Amniotic epithelial cell (primary cell): ENCODE data around the gene KCNJ10.
A peak's percentile ranks its signal among the peaks of the same experiment; 100 is the strongest.

ENCODE experiments used
- DNase-seq: peaks from one replicate; pipeline ENCODE4 v3.0.0-alpha.2; 2010; ENCODE audit warnings: low read depth

KCNJ10 gene

DNA sequence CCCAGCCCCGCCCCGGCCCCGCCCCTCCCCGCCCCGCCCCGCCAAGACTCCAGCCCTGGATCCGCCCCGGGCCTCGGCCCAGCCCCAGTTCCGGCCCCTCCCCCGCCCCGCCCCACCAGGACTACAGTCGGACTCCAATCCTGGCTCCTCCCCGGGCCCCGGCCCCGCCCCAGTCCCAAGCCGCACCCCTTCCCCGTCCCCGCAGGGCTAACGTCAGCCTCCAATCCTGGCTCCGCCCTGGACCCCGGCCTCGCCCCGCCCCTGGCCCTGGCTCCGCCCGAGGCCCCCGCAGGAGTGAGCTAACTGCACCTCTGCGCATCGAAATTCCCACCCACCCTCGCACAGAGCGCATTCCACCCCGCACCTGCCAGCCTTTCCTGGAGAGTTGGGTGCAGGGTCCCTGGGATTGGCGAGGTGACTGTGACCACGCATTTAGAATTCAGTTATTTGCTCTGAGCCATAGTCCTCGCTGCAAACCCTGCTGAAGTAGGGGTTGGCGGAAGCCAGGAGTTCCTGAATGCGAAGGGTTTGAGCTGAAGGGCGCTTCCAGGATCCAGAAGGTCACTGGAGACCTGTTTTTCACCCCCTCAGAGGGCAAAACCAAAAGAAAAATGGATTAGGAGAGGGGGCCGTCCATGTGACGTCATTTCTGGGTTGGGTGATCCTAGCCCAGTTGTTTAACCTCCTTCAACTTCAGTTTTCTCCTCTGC is 29.0 kb upstream of the KCNJ10 start:
- peak; percentile 83 for DNase-seq

DNA sequence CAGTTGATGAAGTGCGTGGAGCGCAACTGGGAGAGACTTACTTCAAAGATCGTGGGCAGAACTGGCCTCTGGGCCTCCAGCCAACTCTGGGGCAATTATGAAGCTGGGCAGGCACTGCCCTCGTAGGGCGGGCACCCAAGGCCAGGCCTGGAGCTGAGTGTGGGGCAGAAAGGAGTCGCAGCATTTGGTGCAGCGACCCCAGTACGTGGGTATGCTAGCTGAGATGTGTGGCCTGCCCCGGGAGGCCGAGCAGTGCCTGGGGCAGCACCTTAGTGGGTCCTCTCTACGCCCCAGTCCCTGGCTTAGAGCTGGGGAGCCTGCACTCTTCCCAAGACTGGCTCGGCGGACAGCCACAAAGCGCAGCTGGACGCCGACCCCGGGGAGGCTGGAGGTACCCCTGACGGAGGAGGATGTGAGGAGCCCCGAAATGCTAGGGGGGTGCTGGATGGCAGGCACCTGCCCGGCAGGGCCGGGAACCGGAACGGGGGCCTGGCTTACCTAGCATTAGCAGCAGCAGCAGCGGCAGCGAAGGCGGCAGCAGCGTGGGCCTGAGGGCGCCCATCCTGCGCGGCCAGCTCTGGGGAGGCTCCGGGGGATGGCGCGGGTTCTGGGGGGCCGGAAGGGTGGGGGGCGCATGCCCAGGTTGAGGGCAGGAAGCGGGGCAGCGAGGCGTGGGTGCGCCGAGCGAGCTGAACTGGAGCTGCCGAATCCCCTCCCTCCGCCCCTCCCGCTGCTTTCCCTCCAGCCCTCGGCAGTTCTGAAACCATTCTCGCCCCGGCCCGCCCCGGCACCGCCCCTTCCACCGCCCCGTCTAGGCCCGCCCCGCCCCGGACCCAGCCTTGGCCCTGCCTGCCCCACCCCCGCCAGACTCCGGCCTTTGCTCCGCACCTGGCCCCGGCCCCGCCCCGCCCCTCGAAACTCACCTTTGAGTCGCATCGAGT is 28.2 kb upstream of the KCNJ10 start, which contains the start of gene IGSF8:
IGSF8 (minus strand) TSS at position 709 of the 941 bp plus-strand sequence; CDS start at position 562, 147 bp downstream.
- peak; percentile 60 for DNase-seq

DNA sequence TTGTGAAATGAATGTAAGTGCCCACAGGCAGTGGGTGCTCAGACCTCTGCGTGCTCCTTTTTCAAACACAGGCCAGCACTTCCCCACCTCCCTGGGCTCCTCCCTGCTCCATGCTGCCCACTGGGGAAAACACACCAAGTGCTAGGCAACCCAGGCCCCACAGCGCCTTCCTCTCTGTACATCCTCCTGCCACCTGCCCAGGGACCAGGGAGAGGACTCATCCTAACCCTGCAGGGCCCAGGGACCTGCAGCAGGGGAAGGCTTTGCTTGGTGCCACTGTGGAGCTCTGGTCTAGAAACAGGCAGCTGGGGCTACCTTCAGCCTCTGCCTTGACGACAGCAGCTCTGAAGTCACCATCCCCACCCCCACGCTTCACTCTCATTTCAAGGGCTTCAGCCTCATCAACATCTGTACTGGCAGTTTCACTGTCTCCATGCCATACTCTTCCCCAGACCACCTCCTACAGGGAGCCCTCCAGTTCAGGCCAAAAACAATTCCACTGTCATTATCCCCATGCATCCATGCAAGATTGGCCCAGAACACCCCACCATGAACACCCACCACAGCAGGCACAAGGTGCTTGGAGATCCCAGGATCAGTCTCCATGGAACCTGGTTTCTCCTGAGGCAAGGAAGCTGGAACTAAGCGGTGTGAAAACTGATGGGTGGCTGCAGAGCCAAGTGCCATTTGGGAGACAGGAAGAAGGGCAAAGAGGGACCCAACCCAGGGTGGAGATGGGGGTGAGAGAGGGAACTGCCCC is 27.4 kb upstream of the KCNJ10 start:
- DNase-seq = no peak

DNA sequence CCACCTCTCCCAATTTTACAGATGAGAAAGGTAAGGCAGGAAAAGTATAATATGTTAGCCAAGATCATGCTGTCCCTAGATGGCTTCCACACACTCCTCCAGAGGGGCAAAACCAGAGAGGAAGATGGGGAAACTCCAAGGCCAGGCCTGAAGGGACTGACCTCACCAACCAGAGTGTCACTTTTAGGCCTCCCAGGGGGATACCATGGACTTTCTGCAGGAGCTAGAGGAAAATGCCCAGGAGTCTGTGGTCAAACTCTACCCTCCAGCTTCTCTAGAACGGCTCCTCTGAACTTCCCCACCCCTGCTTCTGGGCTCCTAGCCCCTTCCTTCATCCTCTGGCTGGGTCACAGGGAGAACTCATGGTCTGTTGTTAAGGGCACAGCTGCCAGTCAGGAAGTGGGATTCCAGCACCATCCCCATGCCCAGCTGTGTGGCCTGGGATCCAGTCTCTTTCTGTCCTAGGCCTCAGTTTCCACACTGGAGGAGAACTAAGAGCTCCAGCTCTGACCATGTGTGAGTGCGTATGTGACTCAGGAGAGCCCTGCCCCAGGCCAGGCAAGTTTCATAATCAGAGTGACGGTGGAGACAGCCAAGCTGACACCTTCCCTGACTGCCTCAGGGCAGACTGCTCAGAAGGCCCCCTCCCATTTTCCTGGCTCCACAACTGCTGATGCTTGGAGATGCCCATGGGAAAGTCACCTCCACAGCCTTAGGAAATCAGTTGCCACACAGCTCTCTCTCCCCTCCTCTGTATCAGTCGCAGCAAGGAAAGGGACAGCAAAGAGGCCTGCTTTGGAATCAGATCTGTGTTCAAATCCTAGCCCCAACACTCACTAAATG is 26.5 kb upstream of the KCNJ10 start:
- peak; percentile 43 for DNase-seq

DNA sequence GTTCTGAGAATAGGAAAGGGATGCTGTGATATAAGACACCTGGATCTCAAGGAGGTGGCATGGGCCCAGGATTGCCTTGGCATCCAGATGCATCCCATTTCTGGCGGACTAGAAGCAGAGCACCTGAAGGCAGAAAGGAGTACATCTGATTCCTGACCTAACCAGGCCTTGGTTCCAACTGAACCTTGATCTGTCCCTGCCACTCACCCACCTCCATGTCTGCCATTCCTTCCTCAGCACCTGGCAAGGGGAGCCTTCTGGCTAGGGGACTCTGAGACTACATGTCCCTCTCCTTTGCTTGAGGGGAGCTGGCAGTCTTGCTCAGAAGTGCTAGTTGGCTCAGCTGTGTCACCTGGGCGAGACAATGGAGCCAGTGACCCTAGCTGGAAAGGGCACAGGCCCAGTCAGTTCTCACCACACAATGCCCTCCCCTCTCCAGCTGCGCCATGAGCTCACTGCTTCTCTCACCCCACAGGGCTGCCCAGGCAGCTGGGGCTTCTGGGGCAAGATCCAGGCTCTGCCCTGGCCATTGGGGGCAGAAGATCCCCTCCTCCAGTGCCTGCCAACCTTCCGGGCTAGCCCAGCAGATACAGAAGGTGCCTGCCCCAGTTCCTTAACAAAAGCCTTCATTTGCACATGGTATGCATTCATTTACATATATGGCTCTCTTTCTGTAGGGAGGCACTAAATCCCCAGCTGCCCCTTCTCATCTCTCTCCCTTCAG is 25.6 kb upstream of the KCNJ10 start:
- DNase-seq = no peak

DNA sequence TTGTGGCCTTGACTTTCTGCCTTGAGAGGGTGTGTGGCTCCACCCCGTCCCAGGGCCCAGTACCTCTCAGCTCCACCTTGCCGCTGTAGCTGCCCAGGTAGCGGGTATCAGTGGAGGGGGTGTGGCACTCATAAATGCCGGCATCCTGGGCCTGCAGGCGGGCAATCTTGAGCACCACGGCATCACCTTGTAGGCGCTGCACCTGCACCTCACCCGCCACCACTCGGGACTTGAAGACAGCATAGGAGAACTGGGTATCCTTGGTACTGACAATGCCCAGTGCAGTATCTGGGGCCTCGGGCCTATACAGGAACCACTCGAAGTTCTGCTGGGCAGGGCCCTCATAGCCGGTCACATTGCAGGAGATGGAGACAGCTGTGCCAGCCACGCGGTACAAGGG is 24.8 kb upstream of the KCNJ10 start:
- DNase-seq = no peak

DNA sequence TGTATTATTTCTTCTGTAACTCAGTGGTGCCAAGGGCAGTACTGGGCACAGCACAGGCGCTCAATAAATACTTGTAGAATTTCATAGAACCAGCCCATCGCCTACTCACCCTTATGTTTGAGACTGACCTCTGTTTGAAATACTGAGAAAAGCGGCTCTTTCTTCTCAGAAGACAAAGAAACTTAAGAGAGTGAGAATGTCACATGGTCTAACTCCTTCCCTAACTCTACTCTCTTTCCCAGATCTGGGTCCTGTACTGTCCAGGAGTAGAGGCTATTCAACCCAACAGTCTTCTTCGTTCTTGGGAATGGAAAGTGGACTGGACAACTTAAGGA is 24.3 kb upstream of the KCNJ10 start:
- no peak for DNase-seq

DNA sequence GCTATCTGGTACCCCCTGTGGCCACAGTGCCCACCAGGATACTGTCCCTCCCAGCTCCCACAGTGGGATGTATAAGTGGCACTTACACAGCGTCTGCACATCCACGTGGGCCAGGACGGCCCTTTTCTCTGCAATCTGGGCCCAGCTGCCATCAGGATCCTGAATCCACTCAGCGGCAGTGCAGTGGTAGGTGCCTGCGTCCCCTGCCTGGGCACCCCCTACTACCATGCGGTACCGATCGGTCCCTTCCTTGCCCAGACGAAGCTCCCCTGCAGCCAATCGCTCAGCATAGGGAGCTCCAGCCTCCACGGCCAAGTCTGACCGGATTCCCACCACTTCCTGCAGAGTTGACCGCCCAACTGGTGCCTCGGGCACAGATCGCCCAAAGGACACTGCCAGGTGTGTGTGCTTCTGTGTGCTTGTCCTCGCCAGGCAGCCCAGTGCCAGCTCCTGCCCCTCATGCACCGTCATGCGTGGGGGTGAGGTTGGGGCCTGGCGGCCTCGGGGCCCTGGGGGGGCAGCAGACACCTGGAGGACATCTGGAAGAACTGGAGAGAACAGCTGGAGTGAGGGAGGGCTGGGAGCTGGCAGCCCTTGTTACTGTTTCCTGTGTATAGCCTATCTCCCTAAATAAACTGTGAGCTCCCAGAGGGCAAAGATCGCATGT is 23.8 kb upstream of the KCNJ10 start:
- no peak for DNase-seq

DNA sequence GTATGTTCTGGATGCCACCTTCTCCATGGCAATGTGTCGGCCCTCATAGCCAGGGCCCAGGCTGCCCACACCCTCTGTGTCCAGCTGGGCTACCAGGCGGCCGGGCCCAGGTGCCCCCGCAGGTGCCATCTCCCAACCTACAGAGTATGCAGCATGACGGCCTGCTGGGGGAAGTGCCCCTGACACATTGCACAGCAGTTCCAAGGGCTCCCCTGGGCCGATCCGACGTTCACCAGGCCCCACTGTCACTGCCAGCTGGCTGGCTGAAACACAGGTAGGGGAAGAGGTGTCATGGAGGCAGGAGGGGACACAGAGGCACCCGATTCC is 23.1 kb upstream of the KCNJ10 start:
- DNase-seq = no peak

DNA sequence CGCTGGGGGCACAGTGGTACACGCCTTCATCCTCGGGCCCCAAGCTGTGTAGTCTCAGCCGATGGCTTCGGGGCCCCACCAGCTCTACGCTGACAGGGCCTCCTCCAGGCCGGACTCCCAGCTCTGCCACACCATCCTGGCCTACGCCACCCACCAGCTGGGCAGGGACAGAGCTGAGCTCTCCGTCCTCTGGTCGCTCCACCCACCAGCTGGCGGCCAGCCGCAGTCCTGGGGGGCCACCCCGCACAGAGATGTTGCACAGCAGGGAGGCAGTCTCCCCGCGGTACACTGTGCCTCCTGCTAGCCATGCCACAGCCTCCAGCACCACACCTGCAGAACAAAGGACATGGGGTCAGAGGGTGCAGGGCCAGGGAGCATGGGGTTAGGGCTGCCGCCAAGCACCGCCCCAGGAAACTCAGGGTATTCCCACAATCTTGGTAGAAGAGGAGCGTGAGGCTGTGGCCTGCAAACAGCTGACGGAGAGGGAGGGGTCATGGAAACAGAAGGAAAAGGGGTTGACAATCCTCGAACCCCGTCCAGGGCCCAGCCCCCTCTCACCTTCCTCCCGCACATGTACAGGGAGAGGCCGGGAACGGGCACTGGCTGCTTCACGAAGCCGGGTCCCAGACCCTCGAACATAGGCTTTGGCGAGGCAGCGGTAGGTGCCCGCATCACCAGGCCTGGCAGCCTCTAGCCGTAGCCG is 22.6 kb upstream of the KCNJ10 start:
- DNase-seq = no peak

DNA sequence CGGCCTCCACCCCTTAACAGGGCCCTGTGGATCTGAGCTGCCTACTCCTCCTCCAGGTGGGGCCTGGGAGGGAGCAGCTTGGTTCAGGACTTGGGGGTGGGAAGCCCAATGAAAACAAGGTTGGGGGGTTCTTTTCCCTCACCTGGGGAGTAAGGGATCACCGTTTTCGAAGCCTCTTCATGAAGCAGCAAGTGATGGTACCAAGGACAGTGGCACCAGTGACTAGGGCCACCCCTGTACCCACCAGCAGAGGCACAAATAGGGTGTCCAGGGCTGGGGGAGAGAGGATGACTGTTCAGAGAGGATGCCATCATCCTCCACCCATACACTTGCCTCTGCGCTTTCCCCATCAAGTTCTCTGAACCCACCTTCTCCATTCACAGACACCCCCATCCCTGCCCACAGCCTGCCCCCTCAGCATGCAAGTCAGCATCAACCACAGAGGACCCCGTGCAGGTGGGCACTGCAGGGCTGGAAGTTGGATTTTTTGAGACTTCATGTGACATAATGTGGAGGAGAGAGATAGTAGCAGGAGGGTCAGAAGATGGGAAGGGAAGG is 21.8 kb upstream of the KCNJ10 start:
- DNase-seq = no peak

DNA sequence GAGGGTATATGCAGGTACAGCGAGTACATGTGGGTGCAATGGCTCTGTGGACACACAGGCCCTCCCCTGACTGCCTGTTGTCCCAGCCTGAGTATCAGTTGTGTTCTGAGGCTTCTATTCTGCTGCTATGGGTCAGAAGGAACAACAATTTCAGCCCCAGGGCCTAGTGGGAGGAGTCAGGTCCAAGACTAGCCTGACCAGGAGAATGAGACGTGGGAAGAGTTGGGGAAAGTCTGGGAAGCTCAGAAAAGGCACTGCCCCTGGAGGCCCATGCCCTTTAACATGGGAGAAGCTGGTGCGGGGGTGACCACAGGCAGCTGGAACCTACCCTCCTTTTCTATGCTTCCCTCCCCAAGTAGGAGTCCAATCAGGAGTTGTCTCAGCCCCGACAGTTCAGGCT is 20.8 kb upstream of the KCNJ10 start:
- DNase-seq = no peak

DNA sequence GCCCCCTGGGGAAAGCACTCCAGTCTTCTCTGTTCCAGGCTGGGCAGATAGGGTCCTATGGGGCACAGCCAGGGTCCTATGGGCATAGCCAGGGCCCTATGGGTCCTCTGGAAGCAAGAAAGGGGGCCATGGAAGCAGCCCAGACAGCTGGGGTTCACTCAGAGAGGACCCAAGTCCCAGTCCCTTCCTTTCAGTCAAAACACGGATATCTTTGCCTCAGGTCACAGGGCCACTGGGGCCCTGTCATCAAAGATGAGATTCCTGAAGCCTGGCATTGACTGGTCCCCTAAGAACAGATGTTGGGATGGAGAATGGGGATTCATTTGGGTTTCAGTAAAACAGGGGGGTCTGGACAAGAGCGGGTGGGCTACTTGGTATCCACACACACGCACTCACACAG is 19.9 kb upstream of the KCNJ10 start:
- no peak for DNase-seq

DNA sequence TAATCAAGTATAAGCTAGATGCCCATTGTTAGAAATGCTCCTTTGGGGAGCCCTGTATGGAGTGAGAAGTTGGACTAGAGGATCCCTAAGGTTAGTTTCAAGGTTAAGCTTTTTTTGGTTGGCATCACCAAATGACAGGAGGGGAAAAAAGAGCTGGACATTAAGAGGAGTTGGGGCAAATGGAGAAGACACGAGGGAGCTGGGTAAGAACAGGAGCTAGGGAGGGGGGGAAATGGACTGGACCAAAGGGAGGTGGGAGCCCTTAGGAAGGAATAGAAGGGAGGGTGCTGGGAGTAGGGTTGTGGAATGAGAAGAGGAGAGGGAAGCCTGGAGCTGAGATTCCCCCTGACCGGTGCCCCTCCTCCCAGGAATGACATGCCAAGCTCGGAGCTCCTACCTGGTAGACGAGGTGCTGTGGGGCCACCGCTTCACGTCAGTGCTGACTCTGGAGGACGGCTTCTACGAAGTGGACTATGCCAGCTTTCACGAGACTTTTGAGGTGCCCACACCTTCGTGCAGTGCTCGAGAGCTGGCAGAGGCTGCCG is 17.2 kb upstream of the KCNJ10 start:
- no peak for DNase-seq

DNA sequence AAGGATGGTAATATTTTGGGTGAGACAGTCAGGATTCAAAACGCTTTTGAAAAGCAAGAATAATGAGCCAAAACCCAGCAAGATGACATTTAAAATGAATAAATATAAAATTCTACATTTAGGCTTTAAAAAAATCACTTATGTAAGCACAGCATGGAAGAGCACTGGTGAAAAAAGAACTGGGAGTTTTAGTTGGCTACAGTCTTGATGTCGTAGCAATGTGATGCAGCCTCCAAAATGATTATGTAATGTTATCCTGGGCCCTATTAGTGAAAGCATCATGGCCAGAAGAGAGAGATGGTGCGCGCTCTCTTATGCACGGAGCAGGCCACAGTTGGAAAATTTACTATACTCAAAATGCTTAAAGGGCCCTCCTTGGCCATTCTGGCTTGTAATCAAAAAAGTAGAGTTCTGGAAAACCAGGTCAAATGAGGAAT is 16.5 kb upstream of the KCNJ10 start:
- no peak for DNase-seq

DNA sequence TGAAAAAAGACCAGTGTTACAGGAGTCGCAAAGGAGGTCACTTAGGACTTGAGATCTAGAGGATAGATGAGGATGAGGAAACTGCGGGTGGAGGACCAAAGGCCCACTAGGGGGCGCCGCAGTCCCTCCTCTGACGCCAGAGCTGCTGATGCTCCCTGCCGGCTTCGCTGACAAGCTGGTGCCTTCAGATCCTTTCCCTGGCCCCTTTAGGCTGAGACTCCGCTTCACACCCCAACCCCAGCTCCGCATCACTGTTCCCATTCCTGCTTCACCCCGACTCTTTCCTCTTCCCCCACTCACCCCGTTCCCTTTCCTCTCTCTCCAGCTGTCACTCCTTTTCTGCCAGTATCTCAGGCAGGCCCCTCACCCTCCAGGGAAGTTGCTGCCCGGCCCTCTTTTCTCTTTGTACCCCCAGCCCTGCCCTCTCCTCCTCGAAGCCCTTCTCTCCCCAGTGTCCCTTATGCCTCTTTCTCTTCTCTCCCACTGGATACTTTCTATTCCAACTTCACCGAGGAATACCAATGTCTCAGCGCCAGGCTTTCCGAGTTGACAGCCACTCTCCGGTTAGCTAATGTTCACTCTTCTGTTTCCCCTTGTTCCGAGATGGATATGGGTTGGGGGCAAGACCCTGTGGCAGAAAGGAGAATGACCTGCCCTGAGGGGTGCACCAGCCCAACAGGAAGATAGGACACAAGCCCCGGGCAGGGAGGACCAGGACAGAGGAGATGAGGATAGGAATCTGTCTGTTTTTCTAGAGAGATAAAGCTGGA is 15.9 kb upstream of the KCNJ10 start:
- DNase-seq = peak; percentile 51

DNA sequence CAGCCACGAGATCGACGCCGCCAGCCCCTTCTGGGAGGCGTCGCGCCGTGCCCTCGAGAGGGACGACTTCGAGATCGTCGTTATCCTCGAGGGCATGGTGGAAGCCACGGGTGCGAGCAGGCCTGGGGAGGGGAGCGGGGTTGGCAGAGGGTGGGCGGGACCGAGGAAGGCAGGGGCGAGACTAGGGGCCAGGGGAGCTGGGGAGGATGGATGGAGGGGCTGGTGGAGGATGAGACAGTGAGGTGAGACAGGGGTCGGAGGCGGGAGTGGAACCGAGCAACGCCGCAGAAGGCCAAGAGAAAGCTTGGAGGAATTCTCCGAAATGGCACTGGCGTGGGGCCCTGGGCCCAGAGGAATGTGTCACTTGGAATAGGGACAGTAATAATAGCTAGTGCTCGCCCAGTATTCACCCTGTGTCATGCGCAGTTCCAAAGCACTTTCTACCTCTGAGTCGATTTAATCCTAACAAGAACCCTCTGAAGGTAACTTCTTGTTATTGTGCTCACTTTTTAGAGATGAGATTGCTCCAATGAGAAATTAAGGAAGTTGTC is 14.9 kb upstream of the KCNJ10 start:
- no peak for DNase-seq
